DND-41 (cell line): ENCODE measurements around the gene ESYT2.
A peak's percentile ranks its signal among the peaks of the same experiment; 100 is the strongest.

ENCODE experiments used
- ATAC-seq: fragments of 200-7000 bp; cut with Tn5 transposase; 3 replicates; pipeline ENCODE4 v1.9.1; 2021; ENCODE audit warnings: low read depth; ENCODE audit not compliant: insufficient read depth
- DNase-seq: peaks from one replicate; pipeline ENCODE4 v3.0.0-alpha.2; 2020
- H2AFZ ChIP-seq: 2 replicates; pipeline ENCODE4 v1.6.0; 2012; ENCODE audit warnings: low read depth, low read length
- H3K27ac ChIP-seq: 2 replicates; pipeline ENCODE4 v1.5.1; 2012; ENCODE audit warnings: low read length, inconsistent platforms
- H3K27me3 ChIP-seq: fragments of 200-600 bp; sonication (generic); 2 replicates; pipeline ENCODE4 v1.6.0; 2012; ENCODE audit warnings: low read length, mild to moderate bottlenecking, inconsistent platforms; ENCODE audit not compliant: insufficient read depth, poor library complexity
- H3K36me3 ChIP-seq: 2 replicates; pipeline ENCODE4 v1.5.1; 2012; ENCODE audit warnings: low read length, inconsistent platforms; ENCODE audit not compliant: insufficient read depth
- H3K4me1 ChIP-seq: 2 replicates; pipeline ENCODE4 v1.5.1; 2012; ENCODE audit warnings: mild to moderate bottlenecking, low read length; ENCODE audit not compliant: insufficient read depth
- H3K4me2 ChIP-seq: 2 replicates; pipeline ENCODE4 v1.6.0; 2012; ENCODE audit warnings: mild to moderate bottlenecking, moderate library complexity, low read length, inconsistent platforms; ENCODE audit not compliant: insufficient read depth
- H3K4me3 ChIP-seq, 2 experiments: fragments of 200-600 bp in 1 of 2; shearing (Covaris generic) in 1 of 2; 2 replicates each; pipeline ENCODE4 v1.5.1; 2012 to 2016; ENCODE audit warnings: inconsistent platforms in 2 of 2, low read length in 2 of 2, mild to moderate bottlenecking in 2 of 2, low read depth in 1 of 2, moderate library complexity in 1 of 2
- H3K79me2 ChIP-seq: 2 replicates; pipeline ENCODE4 v1.6.0; 2012; ENCODE audit warnings: low read length, inconsistent platforms; ENCODE audit not compliant: insufficient read depth
- H3K9ac ChIP-seq: 2 replicates; pipeline ENCODE4 v1.6.0; 2012; ENCODE audit warnings: low read depth, mild to moderate bottlenecking, inconsistent platforms, low read length, moderate library complexity
- H3K9me3 ChIP-seq: 2 replicates; pipeline ENCODE4 v1.5.1; 2012; ENCODE audit warnings: low read length, moderate library complexity, mild to moderate bottlenecking, inconsistent platforms; ENCODE audit not compliant: insufficient read depth, severe bottlenecking
- H4K20me1 ChIP-seq: 2 replicates; pipeline ENCODE4 v1.6.0; 2012; ENCODE audit warnings: low read length; ENCODE audit not compliant: insufficient read depth
- EZH2 ChIP-seq: IDR thresholded peaks from 3 replicates; pipeline ENCODE4 v1.6.1; 2012; ENCODE audit warnings: borderline replicate concordance, low read depth, mild to moderate bottlenecking, moderate library complexity, low read length, inconsistent platforms; ENCODE audit not compliant: severe bottlenecking
- TF ChIP-seq, protein P1 (sequence below): IDR thresholded peaks from 2 replicates; pipeline ENCODE4 v1.5.1; 2012; ENCODE audit warnings: borderline replicate concordance, low read length, moderate library complexity, mild to moderate bottlenecking; ENCODE audit not compliant: poor library complexity, severe bottlenecking; ENCODE audit errors: extremely low read depth

The ESYT2 gene

DNA sequence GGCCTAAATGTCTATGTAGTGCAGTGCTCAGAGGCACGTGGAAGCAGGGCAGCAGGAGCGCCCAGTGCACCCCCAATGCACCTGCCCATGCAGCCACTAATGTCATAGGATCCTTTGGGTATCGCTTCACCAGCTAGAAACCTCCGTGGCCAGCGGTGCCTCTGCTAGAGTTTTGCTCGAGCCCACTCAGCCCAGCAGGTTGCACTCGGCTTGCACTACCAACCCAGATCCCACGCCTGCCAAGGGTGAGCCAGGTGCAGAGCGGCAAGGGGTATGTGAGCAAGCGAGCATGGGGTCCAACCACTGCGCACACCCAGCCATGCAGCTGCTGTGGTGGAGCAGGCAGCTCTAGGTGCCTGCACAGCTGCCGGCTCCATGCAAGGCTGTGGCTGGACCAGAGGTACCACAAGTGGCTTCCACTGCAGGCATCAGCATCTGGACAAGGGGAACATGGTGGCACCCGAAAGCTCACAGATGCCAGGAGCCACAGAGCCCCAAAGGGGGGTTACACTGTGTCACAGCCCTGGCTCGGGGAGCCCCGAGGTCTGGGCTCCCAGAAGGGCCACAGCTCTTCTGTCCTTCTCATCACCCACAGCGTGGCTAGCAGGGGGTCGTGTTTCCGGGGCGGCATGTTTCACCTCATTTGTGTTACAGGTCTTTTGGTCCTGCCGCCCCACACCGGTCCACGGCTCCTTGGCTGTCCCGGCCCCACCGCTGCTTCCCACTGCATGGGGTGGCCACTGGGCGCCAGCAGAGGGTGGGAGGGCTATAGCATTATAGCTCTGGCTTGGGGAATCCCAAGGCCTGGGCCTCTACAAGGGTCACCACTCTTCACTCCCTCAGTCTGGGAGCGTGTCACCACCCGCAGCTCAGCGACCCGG lies 122.4 kb downstream of the ESYT2 start:
- H3K4me2 ChIP-seq, result no peak overlapping the region
- no peak for ATAC-seq
- H3K4me3 ChIP-seq, result no peak overlapping the region
- TF ChIP-seq, protein P1, sequence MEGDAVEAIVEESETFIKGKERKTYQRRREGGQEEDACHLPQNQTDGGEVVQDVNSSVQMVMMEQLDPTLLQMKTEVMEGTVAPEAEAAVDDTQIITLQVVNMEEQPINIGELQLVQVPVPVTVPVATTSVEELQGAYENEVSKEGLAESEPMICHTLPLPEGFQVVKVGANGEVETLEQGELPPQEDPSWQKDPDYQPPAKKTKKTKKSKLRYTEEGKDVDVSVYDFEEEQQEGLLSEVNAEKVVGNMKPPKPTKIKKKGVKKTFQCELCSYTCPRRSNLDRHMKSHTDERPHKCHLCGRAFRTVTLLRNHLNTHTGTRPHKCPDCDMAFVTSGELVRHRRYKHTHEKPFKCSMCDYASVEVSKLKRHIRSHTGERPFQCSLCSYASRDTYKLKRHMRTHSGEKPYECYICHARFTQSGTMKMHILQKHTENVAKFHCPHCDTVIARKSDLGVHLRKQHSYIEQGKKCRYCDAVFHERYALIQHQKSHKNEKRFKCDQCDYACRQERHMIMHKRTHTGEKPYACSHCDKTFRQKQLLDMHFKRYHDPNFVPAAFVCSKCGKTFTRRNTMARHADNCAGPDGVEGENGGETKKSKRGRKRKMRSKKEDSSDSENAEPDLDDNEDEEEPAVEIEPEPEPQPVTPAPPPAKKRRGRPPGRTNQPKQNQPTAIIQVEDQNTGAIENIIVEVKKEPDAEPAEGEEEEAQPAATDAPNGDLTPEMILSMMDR, result no peak
- no peak for TF ChIP-seq EZH2
- H3K79me2 ChIP-seq, result peaks cover 27% of the 10 kb centered on the region
- H3K27ac ChIP-seq, result no peak overlapping the region
- DNase-seq, result no peak
- H3K36me3 ChIP-seq, result peaks cover 23% of the 10 kb centered on the region
- H3K27me3 ChIP-seq, result no peaks in the 10 kb centered on the region
- peaks cover 8% of the 10 kb centered on the region for H4K20me1 ChIP-seq
- no peak overlapping the region for H3K9ac ChIP-seq
- H2AFZ ChIP-seq, result no peak overlapping the region
- H3K4me1 ChIP-seq, result peaks cover 32% of the 10 kb centered on the region
- peaks cover 10% of the 10 kb centered on the region for H3K9me3 ChIP-seq

DNA sequence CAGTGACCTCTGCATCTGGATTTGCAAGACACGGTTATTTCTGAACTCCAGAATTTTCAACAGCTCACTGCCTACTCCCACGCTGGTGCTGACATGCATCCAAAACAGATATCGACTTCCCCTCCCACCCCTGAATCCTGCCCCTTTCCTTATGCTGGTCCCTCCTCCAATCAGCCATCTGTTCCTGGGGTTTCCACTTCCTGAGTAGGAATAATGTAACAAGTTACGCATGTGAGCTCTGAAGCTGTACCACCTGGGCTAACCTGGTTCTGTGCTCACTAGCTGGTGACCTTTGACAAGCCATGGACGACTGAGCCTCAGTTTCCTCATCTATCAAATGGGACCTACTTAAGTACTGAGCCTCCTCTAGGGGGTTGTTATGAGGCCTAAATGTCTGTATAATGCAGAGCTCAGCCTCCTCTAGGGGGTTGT lies 123.0 kb downstream of the ESYT2 start:
- H3K79me2 ChIP-seq, result peaks cover 33% of the 10 kb centered on the region
- no peak overlapping the region for H3K9ac ChIP-seq
- no peak for ATAC-seq
- H4K20me1 ChIP-seq, result peaks cover 11% of the 10 kb centered on the region
- peak overlapping the region; percentile 87; the same call in 1 of the 2 replicates for H3K4me2 ChIP-seq
- TF ChIP-seq, protein P1, result no peak
- TF ChIP-seq EZH2, result no peak
- DNase-seq, result no peak
- H3K4me3 ChIP-seq, result no peak overlapping the region
- no peak overlapping the region for H3K27ac ChIP-seq
- peaks cover 29% of the 10 kb centered on the region for H3K36me3 ChIP-seq
- peaks cover 10% of the 10 kb centered on the region for H3K9me3 ChIP-seq
- peaks cover 38% of the 10 kb centered on the region for H3K4me1 ChIP-seq
- H3K27me3 ChIP-seq, result no peaks in the 10 kb centered on the region
- H2AFZ ChIP-seq, result no peak overlapping the region

DNA sequence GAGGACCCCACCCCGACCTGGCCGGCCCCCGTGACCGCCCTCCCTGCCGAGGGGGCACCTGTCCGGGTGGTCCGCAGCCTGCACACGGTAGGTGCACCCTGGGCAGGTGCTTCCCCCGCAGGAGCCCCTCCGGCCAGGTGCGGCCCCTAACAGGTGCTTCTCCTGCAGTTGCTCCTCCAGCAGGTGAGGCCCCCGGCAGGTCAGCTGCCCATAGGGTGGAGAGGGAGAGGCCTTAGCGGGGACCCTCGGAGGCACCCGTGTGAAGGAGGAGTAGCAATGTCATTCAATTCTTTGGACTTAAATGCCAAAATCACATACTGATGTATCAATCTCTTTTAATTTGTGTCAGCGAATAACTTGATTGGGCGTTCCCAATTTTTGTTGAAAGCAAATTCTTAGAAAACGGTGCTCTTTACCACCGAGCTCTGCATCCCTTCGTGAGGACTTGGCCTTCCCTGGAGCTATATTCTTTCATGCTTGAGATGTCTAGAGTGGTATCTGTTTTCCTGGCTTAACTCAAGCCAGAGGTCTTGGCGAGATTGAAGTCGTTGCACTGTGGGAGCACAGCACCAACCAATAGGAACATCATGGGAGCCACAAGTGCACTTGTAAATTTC lies 124.0 kb downstream of the ESYT2 start:
- Histone ChIP-seq H2AFZ (peak overlapping the region; percentile 78), H3K27ac (peak overlapping the region; percentile 95)

More for the DNA sequence above, 124.0 kb downstream of the ESYT2 start:
- H3K9ac ChIP-seq, result peak overlapping the region; percentile 100
- H3K36me3 ChIP-seq, result peaks cover 39% of the 10 kb centered on the region
- ATAC-seq (no peak), DNase-seq (no peak)
- H4K20me1 ChIP-seq, result peaks cover 17% of the 10 kb centered on the region
- peaks cover 10% of the 10 kb centered on the region for H3K9me3 ChIP-seq
- TF ChIP-seq, protein P1, result no peak
- no peak for TF ChIP-seq EZH2
- H3K4me2 ChIP-seq, result peak overlapping the region; percentile 87
- peaks cover 43% of the 10 kb centered on the region for H3K79me2 ChIP-seq
- peak overlapping the region; percentile 87 for H3K4me3 ChIP-seq
- H3K27me3 ChIP-seq, result no peaks in the 10 kb centered on the region
- H3K4me1 ChIP-seq, result peaks cover 47% of the 10 kb centered on the region
